IMR-90 (cell line): ENCODE results near the gene OMG.

Experiments used
- BHLHE40 ChIP-seq: fragments of 150-350 bp; IDR thresholded peaks from 2 replicates; pipeline ENCODE4 v1.6.1; 2016; ENCODE audit warnings: mild to moderate bottlenecking, low read depth, low read length
- CEBPB ChIP-seq: IDR thresholded peaks from 2 replicates; pipeline ENCODE4 v1.6.1; 2012; ENCODE audit warnings: low read depth, low read length, improper control_type of control experiment
- FOS ChIP-seq: fragments of 150-350 bp; IDR thresholded peaks from 2 replicates; pipeline ENCODE4 v1.6.1; 2016; ENCODE audit warnings: low read depth, low read length
- MAZ ChIP-seq: IDR thresholded peaks from 2 replicates; pipeline ENCODE4 v1.6.1; 2012; ENCODE audit warnings: low read depth, mild to moderate bottlenecking, low read length, improper control_type of control experiment, moderate library complexity, borderline replicate concordance
- MXI1 ChIP-seq: IDR thresholded peaks from 2 replicates; pipeline ENCODE4 v1.6.1; 2012; ENCODE audit warnings: low read depth, mild to moderate bottlenecking, low read length, moderate library complexity, borderline replicate concordance
- POLR2A ChIP-seq: IDR thresholded peaks from 2 replicates; pipeline ENCODE4 v1.6.1; 2012; ENCODE audit warnings: mild to moderate bottlenecking, low read depth, low read length
- RAD21 ChIP-seq: IDR thresholded peaks from 2 replicates; pipeline ENCODE4 v1.6.1; 2012; ENCODE audit warnings: low read length, improper control_type of control experiment
- RCOR1 ChIP-seq: IDR thresholded peaks from 2 replicates; pipeline ENCODE4 v1.6.1; 2012; ENCODE audit warnings: mild to moderate bottlenecking, low read length, improper control_type of control experiment; ENCODE audit not compliant: insufficient replicate concordance
- RFX5 ChIP-seq: IDR thresholded peaks from 2 replicates; pipeline ENCODE4 v1.8.0; 2012; ENCODE audit warnings: low read depth, mild to moderate bottlenecking, low read length, moderate library complexity
- SMC3 ChIP-seq: fragments of 150-350 bp; IDR thresholded peaks from 2 replicates; pipeline ENCODE4 v1.6.1; 2016; ENCODE audit warnings: low read depth, mild to moderate bottlenecking, antibody characterized with exemption, low read length, moderate library complexity
- TF ChIP-seq, protein P1 (sequence below): conservative IDR thresholded peaks from 2 replicates; pipeline ENCODE4 v1.5.1; 2012; ENCODE audit warnings: mild to moderate bottlenecking, low read depth, low read length, improper control_type of control experiment
- TF ChIP-seq, protein P2 (sequence below): fragments of 150-350 bp; IDR thresholded peaks from 2 replicates; pipeline ENCODE4 v1.6.1; 2016; ENCODE audit warnings: low read depth, mild to moderate bottlenecking, low read length, moderate library complexity, borderline replicate concordance
- TF ChIP-seq, protein P3 (sequence below): fragments of 150-350 bp; IDR thresholded peaks from 2 replicates; pipeline ENCODE4 v1.6.1; 2017; ENCODE audit warnings: mild to moderate bottlenecking, antibody characterized with exemption, low read length, low read depth

DNA sequence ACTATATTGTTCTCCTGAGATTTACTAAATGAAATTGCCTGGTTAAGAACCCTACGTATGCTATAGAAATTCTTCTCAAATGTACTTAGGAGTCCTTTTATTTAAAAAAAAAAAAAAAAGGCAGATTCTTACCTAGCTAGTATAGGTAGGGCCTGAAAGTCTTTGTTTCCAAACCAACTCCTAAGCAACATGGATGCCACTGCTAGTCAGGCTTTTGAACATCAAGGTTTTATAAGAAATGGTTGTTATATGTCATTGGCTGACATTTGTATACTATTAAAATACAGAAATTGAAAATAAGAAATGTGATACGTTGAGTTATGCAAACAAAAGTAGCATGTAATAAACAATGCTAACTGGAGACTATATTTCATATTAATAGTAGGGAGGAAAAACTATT lies 23.2 kb upstream of the OMG start:
- TF ChIP-seq, protein P1, sequence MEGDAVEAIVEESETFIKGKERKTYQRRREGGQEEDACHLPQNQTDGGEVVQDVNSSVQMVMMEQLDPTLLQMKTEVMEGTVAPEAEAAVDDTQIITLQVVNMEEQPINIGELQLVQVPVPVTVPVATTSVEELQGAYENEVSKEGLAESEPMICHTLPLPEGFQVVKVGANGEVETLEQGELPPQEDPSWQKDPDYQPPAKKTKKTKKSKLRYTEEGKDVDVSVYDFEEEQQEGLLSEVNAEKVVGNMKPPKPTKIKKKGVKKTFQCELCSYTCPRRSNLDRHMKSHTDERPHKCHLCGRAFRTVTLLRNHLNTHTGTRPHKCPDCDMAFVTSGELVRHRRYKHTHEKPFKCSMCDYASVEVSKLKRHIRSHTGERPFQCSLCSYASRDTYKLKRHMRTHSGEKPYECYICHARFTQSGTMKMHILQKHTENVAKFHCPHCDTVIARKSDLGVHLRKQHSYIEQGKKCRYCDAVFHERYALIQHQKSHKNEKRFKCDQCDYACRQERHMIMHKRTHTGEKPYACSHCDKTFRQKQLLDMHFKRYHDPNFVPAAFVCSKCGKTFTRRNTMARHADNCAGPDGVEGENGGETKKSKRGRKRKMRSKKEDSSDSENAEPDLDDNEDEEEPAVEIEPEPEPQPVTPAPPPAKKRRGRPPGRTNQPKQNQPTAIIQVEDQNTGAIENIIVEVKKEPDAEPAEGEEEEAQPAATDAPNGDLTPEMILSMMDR = no peak
- TF ChIP-seq POLR2A (no peak), RAD21 (no peak), MXI1 (no peak), SMC3 (no peak), CEBPB (no peak), FOS (no peak), RFX5 (no peak), MAZ (no peak), RCOR1 (no peak), BHLHE40 (no peak)
- TF ChIP-seq, protein P2, sequence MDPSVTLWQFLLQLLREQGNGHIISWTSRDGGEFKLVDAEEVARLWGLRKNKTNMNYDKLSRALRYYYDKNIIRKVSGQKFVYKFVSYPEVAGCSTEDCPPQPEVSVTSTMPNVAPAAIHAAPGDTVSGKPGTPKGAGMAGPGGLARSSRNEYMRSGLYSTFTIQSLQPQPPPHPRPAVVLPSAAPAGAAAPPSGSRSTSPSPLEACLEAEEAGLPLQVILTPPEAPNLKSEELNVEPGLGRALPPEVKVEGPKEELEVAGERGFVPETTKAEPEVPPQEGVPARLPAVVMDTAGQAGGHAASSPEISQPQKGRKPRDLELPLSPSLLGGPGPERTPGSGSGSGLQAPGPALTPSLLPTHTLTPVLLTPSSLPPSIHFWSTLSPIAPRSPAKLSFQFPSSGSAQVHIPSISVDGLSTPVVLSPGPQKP = no peak
- TF ChIP-seq, protein P3, sequence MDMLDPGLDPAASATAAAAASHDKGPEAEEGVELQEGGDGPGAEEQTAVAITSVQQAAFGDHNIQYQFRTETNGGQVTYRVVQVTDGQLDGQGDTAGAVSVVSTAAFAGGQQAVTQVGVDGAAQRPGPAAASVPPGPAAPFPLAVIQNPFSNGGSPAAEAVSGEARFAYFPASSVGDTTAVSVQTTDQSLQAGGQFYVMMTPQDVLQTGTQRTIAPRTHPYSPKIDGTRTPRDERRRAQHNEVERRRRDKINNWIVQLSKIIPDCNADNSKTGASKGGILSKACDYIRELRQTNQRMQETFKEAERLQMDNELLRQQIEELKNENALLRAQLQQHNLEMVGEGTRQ = no peak
